K562 (cell line): ENCODE measurements around the gene SLC39A9. TPM values are rescaled to one million over a fixed set of nuclear protein-coding genes. Genes with fewer than 3 reads are reported as not detected.

Source experiments
- CBX1 ChIP-seq: sonication (generic); IDR thresholded peaks from 2 replicates; pipeline ENCODE4 v1.6.1; 2016; ENCODE audit warnings: antibody characterized with exemption, low read depth, mild to moderate bottlenecking
- FOS ChIP-seq: IDR thresholded peaks from 3 replicates; pipeline ENCODE4 v1.6.1; 2011; ENCODE audit not compliant: insufficient read length; ENCODE audit errors: extremely low read depth
- KAT2B ChIP-seq: IDR thresholded peaks from one replicate; pipeline ENCODE4 v1.6.1; 2012; ENCODE audit warnings: low read depth, mild to moderate bottlenecking, control low read depth, inconsistent platforms, low read length, moderate library complexity
- KLF10 ChIP-seq: fragments of 250-450 bp; sonication (Bioruptor Pico); IDR thresholded peaks from 2 replicates; pipeline ENCODE4 v1.6.1; 2021; ENCODE audit warnings: matching md5 sums
- NEUROD1 ChIP-seq: fragments of 150-350 bp; IDR thresholded peaks from 2 replicates; pipeline ENCODE4 v1.6.1; 2014; ENCODE audit warnings: borderline replicate concordance, low read length, low read depth; ENCODE audit not compliant: partially characterized antibody
- RBM25 ChIP-seq: fragments of 200-400 bp; formaldehyde crosslinking; IDR thresholded peaks from 2 replicates; pipeline ENCODE4 v1.6.1; 2018; ENCODE audit warnings: low read length, low read depth, moderate library complexity; ENCODE audit not compliant: severe bottlenecking
- RCOR1 ChIP-seq, 2 experiments: IDR thresholded peaks; 2 replicates each; pipeline ENCODE4 v1.6.1; 2012; ENCODE audit warnings: low read depth in 2 of 2, low read length in 2 of 2, borderline replicate concordance in 1 of 2, improper control_type of control experiment in 1 of 2
- RHOXF2B ChIP-seq: fragments of 250-450 bp; sonication (Bioruptor Pico); conservative IDR thresholded peaks from 2 replicates; pipeline ENCODE4 v1.5.1; 2021
- RNF219 ChIP-seq: fragments of 250-450 bp; sonication (Bioruptor Pico); IDR thresholded peaks from 2 replicates; pipeline ENCODE4 v1.5.0; 2022; ENCODE audit warnings: mild to moderate bottlenecking
- TEAD2 ChIP-seq: fragments of 450-650 bp; IDR thresholded peaks from 2 replicates; pipeline ENCODE4 v1.6.1; 2016; ENCODE audit warnings: missing genetic modification characterization, control low read depth, missing compliant biosample characterization
- THRB ChIP-seq: fragments of 450-650 bp; formaldehyde crosslinking; conservative IDR thresholded peaks from 2 replicates; pipeline ENCODE4 v1.4.0; 2022; ENCODE audit warnings: mild to moderate bottlenecking, missing genetic modification characterization
- U2AF2 ChIP-seq: fragments of 200-400 bp; formaldehyde crosslinking; optimal IDR thresholded peaks from 2 replicates; pipeline ENCODE3; 2017; ENCODE audit warnings: low read depth, mild to moderate bottlenecking, low read length
- ZBTB43 ChIP-seq: sonication (generic); formaldehyde crosslinking; IDR thresholded peaks from 2 replicates; pipeline ENCODE4 v1.8.0; 2023; ENCODE audit warnings: mild to moderate bottlenecking, missing genetic modification reagents
- ZBTB8A ChIP-seq: fragments of 450-650 bp; IDR thresholded peaks from 2 replicates; pipeline ENCODE4 v1.6.1; 2018; ENCODE audit warnings: mild to moderate bottlenecking, moderate library complexity; ENCODE audit not compliant: partially characterized antibody
- ZBTB9 ChIP-seq: fragments of 450-650 bp; formaldehyde crosslinking; IDR thresholded peaks from 2 replicates; pipeline ENCODE4 v1.4.0; 2020; ENCODE audit warnings: mild to moderate bottlenecking, moderate library complexity
- ZNF518B ChIP-seq: fragments of 250-450 bp; sonication (Bioruptor Pico); IDR thresholded peaks from 2 replicates; pipeline ENCODE4 v1.5.0; 2021; ENCODE audit warnings: mild to moderate bottlenecking, moderate library complexity
- ZNF764 ChIP-seq: fragments of 250-450 bp; sonication (Bioruptor Pico); IDR thresholded peaks from 2 replicates; pipeline ENCODE4 v1.4.0; 2020; ENCODE audit warnings: low read depth, mild to moderate bottlenecking, moderate library complexity
- polyA plus RNA-seq, 8 experiments: library from polyadenylated mRNA; depleted of rRNA in 4 of 8; stranded (reverse) in 5 of 8; unstranded in 3 of 8; fragments of >200 nt; fragmentation: Nextera tagmentation in 2 of 8; fragmentation: Illumina TruSeq in 1 of 8; extraction: Ambion mirVana in 2 of 8; extraction: Trizol in 1 of 8; gene quantifications; 2 replicates each; pipeline versions ENCODE4 v1.2.1 to v1.2.3, GENCODE V29; 2011 to 2014; ENCODE audit warnings: inconsistent platforms in 1 of 8, missing spikeins in 1 of 8
- total RNA-seq, 7 experiments: library from RNA; depleted of rRNA in 6 of 7; stranded (reverse); fragments of >200 nt in 6 of 7; fragmentation: Illumina TruSeq in 2 of 7; extraction: Trizol in 2 of 7; gene quantifications; 2 replicates each; pipeline versions ENCODE4 v1.2.1 to v1.2.3, GENCODE V29; 2011 to 2021; ENCODE audit warnings: low replicate concordance in 1 of 7

SLC39A9 gene
- total and polyA plus RNA-seq, 9 of the 15 experiments (the other 6 are each of a cell fraction or from before 2014, with no cell fraction given) = 18.4 to 66.0 (median 32.5) TPM

GRCh38 chr14:69398053-69398817 lies at the start of gene SLC39A9, which contains the start of gene ERH (continued):
- no peak for TF ChIP-seq ZBTB43
- no peak for TF ChIP-seq NEUROD1
- no peak for TF ChIP-seq FOS
- no peak for TF ChIP-seq U2AF2
- TF ChIP-seq RCOR1 (IDR thresholded peaks at IDR 0.05; ENCODE audit: borderline replicate concordance in 1 of 2, low read depth in 2 of 2, low read length in 2 of 2) = no peak
- no peak for TF ChIP-seq ZBTB8A
- TF ChIP-seq ZBTB9 (CRISPR knock-in tag) = no peak
- TF ChIP-seq KLF10 (CRISPR knock-in tag) = no peak
- TF ChIP-seq CBX1 = no peak
- TF ChIP-seq RNF219 = no peak
- TF ChIP-seq ZNF518B = no peak
- no peak for TF ChIP-seq THRB (CRISPR knock-in tag)
- TF ChIP-seq RHOXF2B (CRISPR knock-in tag) = no peak
- peak; percentile 39 for TF ChIP-seq RBM25
- TF ChIP-seq ZNF764 (CRISPR knock-in tag) = no peak
- no peak for TF ChIP-seq KAT2B
- no peak for TF ChIP-seq TEAD2
